ENCODE results near the gene PSMF1.

PSMF1 gene

GRCh38 chr20:1166948-1167720, 48.7 kb downstream of the PSMF1 start:
- no peak for DNase-seq

- DNase-seq: no peak
These were observed 50.8 kb downstream of the PSMF1 start for GRCh38 chr20:1169224-1169623.

- DNase-seq: no peak
These were observed 53.2 kb downstream of the PSMF1 start for GRCh38 chr20:1171461-1172093.

GRCh38 chr20:1173698-1174097, 55.3 kb downstream of the PSMF1 start:
- DNase-seq: no peak

- DNase-seq: no peak
These were observed 56.4 kb downstream of the PSMF1 start for GRCh38 chr20:1174787-1175186.

GRCh38 chr20:1177680-1178079, 59.3 kb downstream of the PSMF1 start:
- no peak for DNase-seq

GRCh38 chr20:1178103-1178502, 59.7 kb downstream of the PSMF1 start:
- no peak for DNase-seq

GRCh38 chr20:1178623-1179022, 60.2 kb downstream of the PSMF1 start:
- DNase-seq: no peak

- DNase-seq: no peak
These were observed 62.5 kb downstream of the PSMF1 start for GRCh38 chr20:1180949-1181348.

- no peak for DNase-seq
These were observed 63.7 kb downstream of the PSMF1 start for GRCh38 chr20:1182106-1182505.

GRCh38 chr20:1183153-1183552, 64.8 kb downstream of the PSMF1 start:
- DNase-seq: no peak

GRCh38 chr20:1184260-1184637, 65.8 kb downstream of the PSMF1 start:
- no peak for DNase-seq

- DNase-seq: no peak
These were observed 66.4 kb downstream of the PSMF1 start, which contains the start of gene TMEM74B for GRCh38 chr20:1184638-1185315. TSS of gene TMEM74B (minus strand) at chr20:1184981. CDS start at chr20:1183801, 1,180 bp downstream.

GRCh38 chr20:1185316-1185741, 66.9 kb downstream of the PSMF1 start:
- no peak for DNase-seq

GRCh38 chr20:1185790-1186334, 67.5 kb downstream of the PSMF1 start:
- DNase-seq: peak; percentile 47

- no peak for DNase-seq
These were observed 68.1 kb downstream of the PSMF1 start for GRCh38 chr20:1186367-1186991.

- DNase-seq: no peak
These were observed 69.3 kb downstream of the PSMF1 start for GRCh38 chr20:1187605-1188171.

- no peak for DNase-seq
These were observed 69.9 kb downstream of the PSMF1 start for GRCh38 chr20:1188347-1188746.

GRCh38 chr20:1189827-1190226, 71.4 kb downstream of the PSMF1 start:
- no peak for DNase-seq

- no peak for DNase-seq
These were observed 72.4 kb downstream of the PSMF1 start for GRCh38 chr20:1190847-1191246.

- DNase-seq: no peak
These were observed 72.9 kb downstream of the PSMF1 start for GRCh38 chr20:1191299-1191698.

GRCh38 chr20:1195226-1195625, 76.8 kb downstream of the PSMF1 start:
- DNase-seq: no peak

- no peak for DNase-seq
These were observed 78.2 kb downstream of the PSMF1 start for GRCh38 chr20:1196634-1197033.

All from activated CD4-positive, alpha-beta T cell treated with anti-CD3 and anti-CD28 coated beads, Interleukin-2, amount 50 U/mL, for 1 hour (primary cell).